ENCODE measurements around the gene ALOX5.
"Not testable (repeated sequence)": the region's sequence is repeated elsewhere in the genome, so short reads cannot be mapped to it uniquely, and the experiment has no call there.

GRCh38 chr10:45389671-45390070 is 15.7 kb downstream of the ALOX5 start:
- not testable (repeated sequence) for TF ChIP-seq POLR2A (IDR thresholded peaks at IDR 0.05; ENCODE audit: low read depth, low read length); TAF1 (IDR thresholded peaks at IDR 0.05; ENCODE audit: low read depth, low read length); POLR2AphosphoS5 (IDR thresholded peaks at IDR 0.05; ENCODE audit: low read depth, low read length); SPI1 (IDR thresholded peaks at IDR 0.05; ENCODE audit: low read depth, low read length); POU2F2 (IDR thresholded peaks at IDR 0.05; ENCODE audit: low read depth, low read length); PAX5 (IDR thresholded peaks at IDR 0.05; ENCODE audit: insufficient read depth, low read length, severe bottlenecking)
